UCSD-AML1 (cell line): ENCODE results near the gene WDR19.
"Not testable (repeated sequence)": the region's sequence is repeated elsewhere in the genome, so short reads cannot be mapped to it uniquely, and the experiment has no call there.

Experiments used
- DNase-seq: peaks from one replicate; lab custom pipeline; 2025; ENCODE audit not compliant: unreplicated experiment; lab: John Stamatoyannopoulos, UW

Gene WDR19

DNA sequence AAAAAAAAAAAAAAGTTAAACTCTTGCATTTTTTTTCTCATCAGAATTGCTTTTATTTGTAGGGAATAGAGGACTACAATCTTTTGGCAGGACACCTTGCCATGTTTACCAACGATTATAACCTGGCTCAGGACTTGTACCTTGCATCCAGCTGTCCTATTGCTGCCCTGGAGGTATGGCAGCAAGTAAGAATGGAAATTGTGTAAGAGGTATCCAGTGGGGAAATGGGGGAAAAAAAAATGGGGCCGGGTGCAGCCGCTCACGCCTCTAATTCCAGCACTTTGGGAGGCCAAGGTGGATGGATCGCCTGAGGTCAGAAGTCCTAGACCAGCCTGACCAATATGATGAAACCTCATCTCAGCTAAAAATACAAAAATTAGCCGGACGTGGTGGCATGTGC, 49.8 kb downstream of the WDR19 start:
- DNase-seq = no peak

DNA sequence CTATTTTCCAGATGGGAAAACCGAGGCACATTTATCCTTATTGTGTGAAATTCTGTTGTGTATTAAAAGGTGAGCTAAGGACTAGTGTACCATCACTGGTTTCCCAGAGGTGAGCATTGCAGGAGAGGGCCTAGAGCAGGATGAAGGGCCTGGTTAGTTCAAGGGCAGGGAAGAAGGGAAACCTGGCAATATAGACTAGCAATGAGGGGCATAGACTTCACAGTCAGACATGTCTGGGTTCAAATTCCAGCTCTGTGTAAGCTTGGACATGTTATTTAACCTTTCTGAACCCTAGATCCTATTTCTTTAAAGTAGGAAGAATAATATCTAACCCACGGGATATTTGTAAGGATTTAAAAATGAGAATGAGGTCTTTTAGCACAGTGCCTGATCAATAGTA, 50.8 kb downstream of the WDR19 start:
- DNase-seq = no peak

DNA sequence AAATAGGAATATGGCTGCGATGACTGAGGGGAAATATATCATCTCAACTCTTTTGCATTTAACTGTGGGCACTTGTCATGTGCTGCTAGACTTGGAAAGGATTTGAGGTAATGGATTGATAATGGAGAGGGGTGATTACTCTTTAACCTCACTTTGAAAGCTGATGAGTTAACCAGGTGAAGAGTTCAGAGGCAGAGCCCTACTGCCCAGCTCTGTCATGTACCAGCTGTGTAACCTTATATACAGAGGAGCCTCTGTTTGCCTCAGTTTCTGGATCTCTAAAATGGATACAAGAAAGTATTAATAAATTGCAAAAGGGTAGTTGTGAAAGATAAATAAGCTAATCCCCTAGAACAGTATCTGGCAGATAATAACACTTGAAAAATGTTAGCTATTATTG, 51.5 kb downstream of the WDR19 start:
- DNase-seq = no peak

DNA sequence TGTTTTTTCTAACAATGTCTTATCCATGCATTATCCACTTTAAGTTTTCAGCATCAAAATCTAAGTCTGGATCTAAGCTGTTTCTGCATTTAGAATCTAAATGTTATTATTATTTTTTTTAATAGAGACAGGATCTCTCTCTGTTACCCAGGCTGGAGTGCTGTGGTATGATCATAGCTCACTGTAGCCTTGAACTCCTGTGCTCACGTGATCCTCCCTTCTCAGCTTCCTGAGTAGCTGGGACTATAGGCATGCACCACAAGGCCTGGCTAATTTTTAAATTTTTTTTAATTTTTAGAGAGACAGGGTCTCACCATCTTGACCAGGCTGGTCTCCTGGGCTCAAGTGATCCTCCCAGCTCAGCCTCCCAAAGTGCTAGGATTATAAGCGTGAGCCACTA, 52.7 kb downstream of the WDR19 start:
- DNase-seq = no peak

DNA sequence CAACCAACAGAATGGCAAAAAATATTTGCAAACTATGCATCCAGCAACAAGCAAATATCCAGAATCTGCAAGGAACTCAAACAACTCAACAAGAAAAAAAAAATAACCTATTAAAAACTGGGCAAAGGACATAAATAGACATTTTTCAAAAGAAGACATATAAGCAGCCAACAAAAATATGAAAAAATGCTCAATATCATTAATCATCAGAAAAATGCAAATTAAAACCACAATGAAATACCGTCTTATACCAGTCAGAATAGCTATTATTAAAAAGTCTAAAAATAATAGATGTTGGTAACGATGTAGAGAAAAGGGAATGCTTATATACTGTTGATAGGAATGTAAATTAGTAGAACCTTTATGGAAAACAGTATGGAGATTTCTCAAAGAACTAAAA, 53.4 kb downstream of the WDR19 start:
- DNase-seq = no peak

DNA sequence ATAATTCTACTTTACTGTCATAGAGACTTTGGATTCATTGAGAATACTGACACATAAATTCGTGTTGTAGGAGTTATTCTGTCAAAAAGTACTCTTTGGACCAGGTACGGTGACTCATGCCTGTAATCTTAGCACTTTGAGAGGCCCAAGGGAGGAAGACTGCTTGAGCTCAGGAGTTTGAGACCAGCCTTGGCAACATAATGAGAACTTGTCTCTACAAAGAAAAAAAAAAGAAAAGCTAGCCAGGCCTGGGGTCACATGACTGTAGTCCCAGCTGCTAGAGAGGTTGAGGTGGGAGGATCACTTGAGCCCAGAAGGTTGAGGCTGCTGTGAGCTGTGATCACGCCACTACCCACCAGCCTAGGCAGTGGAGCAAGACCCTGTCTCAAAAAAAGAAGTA, 54.9 kb downstream of the WDR19 start:
- no peak for DNase-seq

DNA sequence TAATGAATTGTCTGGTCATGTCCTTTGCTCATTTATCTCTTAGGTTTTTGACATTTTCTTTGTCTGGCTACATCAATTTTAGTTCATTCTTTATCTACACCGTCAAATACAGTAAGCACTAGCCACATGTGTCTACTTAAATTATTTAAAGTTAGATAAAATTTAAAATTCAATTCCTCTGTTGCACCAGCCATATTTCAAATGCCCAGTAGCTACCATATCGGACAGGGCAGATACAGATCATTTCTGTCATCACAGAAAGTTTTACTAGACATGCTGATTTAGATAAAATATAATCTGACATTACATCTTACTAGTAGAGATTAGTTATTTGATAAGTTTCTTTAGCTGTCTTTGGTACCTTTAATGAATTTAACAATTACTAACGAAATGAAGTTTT, 61.1 kb downstream of the WDR19 start:
- no peak for DNase-seq

DNA sequence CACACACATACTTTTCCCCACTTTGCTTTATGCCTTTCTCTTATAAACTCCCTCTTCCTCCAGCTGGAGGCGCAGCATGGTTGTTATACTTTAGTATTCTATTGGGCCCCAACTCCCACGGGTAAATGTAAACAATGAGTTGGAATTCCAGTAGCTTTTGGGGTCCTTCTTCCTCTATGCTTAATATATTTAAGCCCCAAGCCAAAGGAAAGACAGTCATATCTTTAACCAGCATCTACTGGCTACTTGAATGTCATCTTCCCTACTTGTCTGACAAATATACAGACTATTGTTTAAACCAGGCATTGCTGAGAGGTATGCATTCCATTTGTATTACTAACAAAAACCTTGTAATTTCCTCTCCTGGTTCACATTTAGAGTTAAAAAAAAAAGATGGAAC, 72.9 kb downstream of the WDR19 start:
- DNase-seq = no peak

DNA sequence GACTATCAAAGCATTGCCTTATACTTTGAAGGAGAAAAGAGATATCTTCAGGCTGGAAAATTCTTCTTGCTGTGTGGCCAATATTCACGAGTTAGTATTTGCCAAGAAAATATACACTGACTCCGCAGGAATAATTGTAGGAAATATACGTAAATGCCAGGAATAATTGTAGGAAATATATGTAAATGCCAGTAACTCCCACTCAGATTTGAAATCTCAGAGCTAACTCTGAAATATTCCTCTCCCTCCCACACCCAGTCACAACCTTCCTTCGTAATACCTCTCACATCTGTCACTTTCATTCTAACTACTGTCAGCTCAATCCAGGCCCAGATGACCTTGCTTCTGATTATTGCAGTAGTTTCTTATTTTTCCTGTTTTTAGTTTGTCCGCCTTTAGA, 73.5 kb downstream of the WDR19 start:
- DNase-seq = no peak

DNA sequence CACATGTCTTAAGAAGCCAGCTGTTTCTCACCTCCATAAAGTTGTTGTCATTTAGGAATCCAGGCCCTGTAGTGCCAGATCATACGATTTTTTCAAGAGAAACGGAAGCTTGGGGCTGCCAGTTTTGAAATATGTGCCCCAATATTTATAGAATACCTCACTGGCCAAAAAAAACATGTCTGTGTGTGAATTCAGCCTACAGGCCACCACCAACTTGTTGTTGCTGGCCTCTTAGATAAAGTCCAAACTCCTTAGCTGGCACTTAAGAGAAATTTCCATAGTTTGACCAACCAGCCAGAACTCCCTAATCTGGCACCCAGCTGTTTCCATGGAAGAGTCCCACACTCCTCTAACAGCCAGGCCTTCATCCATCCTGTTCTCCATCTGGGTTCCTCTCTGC, 74.1 kb downstream of the WDR19 start:
- no peak for DNase-seq

DNA sequence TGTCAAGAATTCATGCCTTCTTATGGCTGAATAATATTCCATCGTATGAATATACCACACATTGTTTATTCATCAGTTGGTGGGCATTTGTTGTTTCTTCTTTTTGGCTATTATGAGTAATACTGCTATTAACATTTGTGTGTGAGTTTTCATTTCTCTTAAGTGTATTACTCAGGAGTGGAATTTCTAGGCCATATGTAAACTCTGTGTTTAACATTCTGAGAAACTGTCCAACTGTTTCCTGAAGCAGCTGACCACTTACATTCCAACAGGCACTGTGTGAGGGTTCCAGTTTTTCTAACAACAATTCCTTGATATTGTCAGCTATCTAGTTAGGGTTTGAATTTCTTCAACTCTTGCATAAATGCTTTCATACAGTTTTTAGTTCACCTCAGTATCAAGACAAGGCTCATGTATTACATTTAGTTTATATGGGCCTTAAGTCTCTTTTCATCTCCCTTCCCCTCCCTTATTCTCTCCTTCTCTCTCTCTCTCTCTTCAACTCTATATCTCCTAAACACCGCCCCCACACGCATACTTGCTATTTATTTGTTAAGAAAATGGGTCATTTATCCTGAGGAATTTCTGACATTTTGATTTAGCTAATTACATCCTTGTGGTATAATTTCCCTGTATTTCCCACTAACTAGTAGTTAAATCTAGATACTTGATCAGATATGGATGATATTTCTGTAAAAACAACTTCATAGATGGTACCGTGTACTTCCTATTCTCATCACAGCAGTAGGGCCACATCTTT, 77.4 kb downstream of the WDR19 start:
- DNase-seq = no peak

DNA sequence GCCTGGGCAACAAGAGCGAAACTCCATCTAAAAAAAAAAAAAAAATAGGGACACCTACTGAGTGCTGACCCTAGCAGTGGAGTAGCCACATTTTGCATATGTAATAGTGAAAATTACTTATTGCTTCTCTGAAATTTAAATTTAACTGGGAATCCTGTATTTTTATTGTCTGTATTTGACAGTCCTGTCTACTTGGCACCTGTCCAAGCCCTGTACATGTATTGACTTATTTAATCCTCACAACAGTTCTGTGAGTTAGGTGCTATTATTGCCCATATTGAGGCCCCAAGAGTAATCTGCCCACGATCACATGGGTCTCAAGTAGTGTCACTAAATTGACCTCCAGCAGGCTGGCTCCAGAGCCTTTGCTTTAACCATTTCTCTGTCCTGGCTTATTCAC, 81.6 kb downstream of the WDR19 start:
- DNase-seq = no peak

DNA sequence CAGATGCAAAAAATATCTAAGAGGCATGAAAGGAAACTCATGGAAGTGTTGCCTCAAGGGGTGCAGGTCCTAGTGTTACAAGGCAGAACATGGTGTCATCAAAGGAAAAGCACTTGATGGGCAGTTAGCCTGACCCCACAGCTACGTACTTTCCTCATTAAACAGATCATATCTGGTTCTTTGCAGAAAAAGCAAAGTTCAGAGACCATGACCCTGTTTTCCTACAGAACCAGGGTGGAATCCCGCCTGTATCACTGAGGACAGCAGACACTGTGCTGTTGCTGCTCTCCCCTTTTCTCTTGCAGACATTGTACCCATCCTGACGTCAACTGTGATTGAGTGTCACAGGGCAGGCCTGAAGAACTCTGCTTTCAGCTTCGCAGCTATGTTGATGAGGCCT, 92.2 kb downstream of the WDR19 start:
- DNase-seq = no peak

DNA sequence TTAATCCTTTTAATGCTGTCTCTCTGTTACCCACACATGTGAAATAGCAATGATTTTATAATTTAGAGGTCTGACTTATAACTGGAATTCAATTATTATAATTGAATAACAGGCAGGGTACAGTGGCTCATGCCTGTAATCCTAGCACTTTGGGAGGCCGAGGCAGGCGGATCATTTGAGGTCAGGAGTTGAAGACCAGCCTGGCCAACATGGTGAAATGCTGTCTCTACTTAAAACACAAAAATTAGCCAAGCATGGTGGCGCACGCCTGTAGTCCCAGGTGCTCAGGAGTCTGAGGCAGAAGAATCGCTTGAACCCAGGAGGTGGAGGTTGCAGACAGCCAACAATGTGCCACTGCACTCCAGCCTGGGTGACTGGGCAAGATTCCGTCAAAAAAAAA, 95.3 kb downstream of the WDR19 start:
- not testable (repeated sequence) for DNase-seq

DNA sequence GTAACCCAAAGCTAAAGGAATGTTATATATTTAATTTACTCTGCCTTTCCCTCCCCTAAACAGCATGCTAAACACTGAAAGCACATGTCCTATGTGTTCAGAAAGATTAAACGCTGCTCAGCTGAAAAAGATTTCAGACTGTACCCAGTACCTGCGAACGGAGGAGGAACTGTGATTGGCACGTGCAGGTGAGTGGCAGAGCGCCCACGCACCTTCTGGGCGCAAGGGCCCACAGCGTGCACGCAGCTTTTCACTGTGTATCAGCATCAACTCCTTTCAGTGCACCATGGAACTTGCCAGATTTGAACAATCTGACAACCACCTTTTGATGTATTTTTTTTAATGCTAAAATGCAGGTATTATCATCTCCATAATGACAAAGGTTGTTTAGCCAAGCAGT, 96.1 kb downstream of the WDR19 start:
- no peak for DNase-seq

DNA sequence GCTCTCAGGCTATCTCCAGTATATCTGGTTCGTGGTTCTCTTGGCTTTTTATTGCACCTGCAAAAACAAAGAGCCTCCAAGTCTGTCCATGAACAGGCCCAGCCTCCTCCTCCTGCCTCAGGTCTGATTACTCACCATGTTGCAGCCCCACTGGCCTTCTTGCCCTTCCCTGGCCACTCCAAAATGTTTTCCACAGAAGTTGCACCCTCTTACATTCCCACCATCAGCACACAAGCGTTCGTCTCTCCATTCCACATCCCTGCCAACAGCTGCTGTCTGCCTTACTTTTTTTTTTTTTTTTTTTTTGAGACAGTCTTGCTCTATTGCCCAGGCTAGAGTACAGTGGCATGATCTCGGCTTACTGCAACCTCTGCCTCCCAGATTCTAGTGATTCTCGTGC, 97.1 kb downstream of the WDR19 start:
- no peak for DNase-seq

DNA sequence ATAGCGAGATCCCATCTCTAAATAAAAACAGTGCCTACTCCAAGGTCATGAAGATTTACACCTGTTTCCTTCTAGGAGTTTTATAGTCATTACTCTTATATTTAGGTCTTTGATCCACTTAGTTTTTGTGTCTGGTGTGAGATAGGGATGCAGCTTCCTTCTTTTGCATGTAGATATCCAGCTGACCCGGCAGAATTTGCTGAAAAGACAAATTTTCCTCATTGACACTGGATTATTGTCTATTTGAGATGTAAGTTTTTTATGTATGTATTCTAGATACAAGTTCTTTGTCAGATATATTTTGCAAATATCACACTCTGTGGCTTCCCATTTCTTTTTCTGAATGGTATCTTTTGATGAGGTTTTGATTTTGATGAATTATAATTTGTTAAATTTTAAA, 98.4 kb downstream of the WDR19 start:
- DNase-seq = no peak

DNA sequence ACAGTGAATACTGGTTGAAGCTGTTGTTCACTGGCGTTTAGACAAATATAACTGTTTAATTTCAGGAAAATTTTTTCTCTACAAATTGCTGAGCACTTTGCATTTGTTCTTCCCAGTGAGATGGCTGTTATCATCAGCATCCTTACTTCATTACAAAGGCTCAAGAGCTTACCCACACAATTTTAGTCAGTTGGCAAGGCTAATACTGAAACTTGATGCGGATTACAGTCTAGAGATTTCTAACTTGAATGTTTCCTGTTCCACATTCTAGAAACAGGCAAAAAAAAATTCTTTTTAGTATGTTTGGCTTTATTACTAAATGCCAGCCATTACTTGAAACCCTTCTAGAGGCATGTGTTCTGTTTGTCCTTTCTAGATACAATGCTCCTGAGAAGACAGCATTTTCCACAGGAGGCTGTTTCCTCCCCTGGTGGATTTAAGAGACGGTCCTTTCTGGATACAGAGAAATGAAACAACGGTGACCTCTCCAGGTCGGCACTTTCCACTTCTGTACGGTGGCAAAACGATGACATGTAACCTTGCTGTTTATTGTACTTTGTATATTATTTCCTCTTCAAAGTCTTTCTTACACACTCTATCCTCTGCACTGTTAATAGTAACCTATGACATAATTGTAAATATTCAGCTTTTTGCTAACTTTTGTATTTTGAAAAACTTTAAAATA, 102.9 kb downstream of the WDR19 start:
- no peak for DNase-seq

DNA sequence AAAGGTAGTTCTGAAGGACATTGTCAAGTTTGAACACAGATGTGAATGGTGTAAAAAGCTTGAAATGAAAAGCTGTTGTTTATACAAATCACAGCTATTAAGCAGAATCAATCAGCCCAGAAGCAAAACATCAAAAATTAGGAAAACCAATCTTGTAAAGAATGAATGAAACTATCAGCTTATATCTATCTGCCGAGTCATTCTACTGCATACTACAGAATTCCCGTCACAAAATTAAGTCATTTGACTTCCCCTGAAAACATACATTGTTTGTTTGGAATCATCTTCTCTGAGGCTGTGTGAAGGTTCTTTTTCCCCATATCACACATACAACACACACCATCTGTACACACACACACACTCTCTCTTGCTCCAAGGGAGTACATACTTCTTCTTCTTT, 103.5 kb downstream of the WDR19 start:
- no peak for DNase-seq

DNA sequence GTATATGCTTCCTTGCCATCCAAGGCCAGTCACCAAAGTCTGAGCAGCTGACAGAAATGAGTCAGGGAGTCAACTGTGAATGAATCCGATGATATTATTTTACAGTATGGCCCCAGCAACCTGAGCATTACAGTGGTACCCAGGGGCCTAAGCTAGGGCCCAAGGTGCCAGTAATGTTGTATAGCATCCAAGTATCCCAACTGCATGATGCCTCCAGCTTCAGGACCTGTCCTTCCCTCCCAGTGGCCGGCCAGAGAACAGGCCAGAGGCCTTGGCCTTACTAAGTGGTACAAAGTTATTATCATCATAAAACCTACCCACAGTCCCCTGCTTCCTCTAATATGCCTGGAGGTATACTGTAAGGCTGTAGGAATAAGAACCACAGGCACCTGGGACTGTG, 103.9 kb downstream of the WDR19 start:
- no peak for DNase-seq

DNA sequence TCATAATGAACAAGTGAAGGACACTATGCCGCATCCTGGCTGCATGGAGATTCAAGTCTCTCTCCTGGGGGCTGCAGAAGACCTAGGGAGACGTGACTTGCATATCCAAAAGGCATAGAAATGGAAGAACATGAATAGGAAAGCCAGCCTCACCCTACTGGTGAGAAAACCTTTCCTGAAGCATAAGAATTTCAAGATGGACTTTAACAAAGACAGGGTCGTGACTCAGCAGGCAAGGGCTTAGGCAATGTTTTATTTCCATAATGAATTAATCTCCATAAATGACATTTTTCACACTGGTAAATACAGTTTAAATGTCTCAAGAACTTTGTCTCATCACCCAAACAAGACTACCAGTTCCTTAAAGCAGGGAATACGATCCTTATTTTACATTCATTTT, 104.9 kb downstream of the WDR19 start:
- no peak for DNase-seq

DNA sequence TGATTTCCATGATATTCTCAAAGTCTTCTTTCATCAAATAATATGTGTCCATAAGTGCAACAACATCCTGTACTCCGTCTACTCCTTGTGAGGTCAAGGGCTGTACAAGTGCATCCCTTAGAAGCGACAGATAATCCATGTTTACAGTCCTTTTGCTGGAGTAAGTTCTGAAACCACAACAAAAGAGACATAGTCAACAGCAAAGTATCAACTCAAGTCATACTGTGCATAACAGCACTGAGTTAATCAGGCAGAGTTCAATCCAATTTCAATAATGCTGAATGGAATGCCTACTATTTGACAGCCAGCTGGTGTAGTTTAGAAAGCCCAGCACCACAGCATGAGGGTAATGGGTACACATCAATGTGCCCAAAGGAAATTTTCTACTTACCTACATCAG, 109.4 kb downstream of the WDR19 start:
- no peak for DNase-seq

DNA sequence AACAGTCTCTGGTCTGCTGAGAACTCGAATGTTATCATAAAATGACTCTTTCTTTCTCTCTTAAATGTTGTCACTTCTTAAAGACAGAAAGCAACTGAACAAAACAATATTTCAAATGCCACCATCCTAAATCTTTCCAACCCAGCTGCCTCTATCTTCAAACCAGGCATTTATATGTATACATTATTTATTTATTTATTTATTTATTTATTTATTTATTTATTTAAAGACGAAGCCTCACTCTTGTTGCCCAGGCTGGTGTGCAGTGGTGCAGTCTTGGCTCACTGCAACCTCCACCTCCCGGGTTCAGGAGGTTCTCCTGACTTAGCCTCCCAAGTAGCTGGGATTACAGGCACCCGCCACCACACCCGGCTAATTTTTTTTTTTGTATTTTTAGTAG, 110.1 kb downstream of the WDR19 start:
- DNase-seq = not testable (repeated sequence)
